ENCODE measurements around the gene AATK.

- no peak for TF ChIP-seq CTCF (IDR thresholded peaks at IDR 0.05 in 2 of 3, conservative IDR thresholded peaks at IDR 0.05 in 1 of 3; ENCODE audit: borderline replicate concordance in 1 of 3, insufficient read depth in 1 of 3, low read depth in 2 of 3, low read length in 2 of 3)
- no peak for TF ChIP-seq JUND (IDR thresholded peaks at IDR 0.05)
- TF ChIP-seq POLR2A (IDR thresholded peaks at IDR 0.05; ENCODE audit: borderline replicate concordance, extremely low read depth, insufficient read depth, insufficient read length): no peak
- TF ChIP-seq ELF1 (IDR thresholded peaks at IDR 0.05; ENCODE audit: borderline replicate concordance, low read depth): no peak
- TF ChIP-seq EZH2 (IDR thresholded peaks at IDR 0.05): no peak
- TF ChIP-seq, protein P1, sequence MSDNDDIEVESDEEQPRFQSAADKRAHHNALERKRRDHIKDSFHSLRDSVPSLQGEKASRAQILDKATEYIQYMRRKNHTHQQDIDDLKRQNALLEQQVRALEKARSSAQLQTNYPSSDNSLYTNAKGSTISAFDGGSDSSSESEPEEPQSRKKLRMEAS (IDR thresholded peaks at IDR 0.05): no peak
- no peak for TF ChIP-seq YY1 (IDR thresholded peaks at IDR 0.05; ENCODE audit: extremely low read depth, insufficient replicate concordance, low read depth, low read length)
- TF ChIP-seq CBX3 (IDR thresholded peaks at IDR 0.05; ENCODE audit: low read depth): no peak
- TF ChIP-seq, protein P2, sequence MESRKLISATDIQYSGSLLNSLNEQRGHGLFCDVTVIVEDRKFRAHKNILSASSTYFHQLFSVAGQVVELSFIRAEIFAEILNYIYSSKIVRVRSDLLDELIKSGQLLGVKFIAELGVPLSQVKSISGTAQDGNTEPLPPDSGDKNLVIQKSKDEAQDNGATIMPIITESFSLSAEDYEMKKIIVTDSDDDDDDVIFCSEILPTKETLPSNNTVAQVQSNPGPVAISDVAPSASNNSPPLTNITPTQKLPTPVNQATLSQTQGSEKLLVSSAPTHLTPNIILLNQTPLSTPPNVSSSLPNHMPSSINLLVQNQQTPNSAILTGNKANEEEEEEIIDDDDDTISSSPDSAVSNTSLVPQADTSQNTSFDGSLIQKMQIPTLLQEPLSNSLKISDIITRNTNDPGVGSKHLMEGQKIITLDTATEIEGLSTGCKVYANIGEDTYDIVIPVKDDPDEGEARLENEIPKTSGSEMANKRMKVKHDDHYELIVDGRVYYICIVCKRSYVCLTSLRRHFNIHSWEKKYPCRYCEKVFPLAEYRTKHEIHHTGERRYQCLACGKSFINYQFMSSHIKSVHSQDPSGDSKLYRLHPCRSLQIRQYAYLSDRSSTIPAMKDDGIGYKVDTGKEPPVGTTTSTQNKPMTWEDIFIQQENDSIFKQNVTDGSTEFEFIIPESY (IDR thresholded peaks at IDR 0.05; ENCODE audit: extremely low read depth, insufficient replicate concordance, low read length): no peak
- no peak for TF ChIP-seq POLR2AphosphoS5 (IDR thresholded peaks at IDR 0.05; ENCODE audit: low read depth, low read length)
- no peak for TF ChIP-seq TCF7L2 (IDR thresholded peaks at IDR 0.05; ENCODE audit: borderline replicate concordance, extremely low read depth, insufficient read depth, insufficient read length)
- TF ChIP-seq SIN3A (IDR thresholded peaks at IDR 0.05; ENCODE audit: low read depth): no peak
- no peak for TF ChIP-seq CEBPB (IDR thresholded peaks at IDR 0.05; ENCODE audit: low read depth)
These were observed 27.0 kb upstream of the AATK start for GRCh38 chr17:81193051-81193410.

All from HCT116 (cell line).